Stimulated activated CD8-positive, alpha-beta memory T cell treated with anti-CD3 and anti-CD28 coated beads, Interleukin-4, amount 100 ng/mL, for 4 hours (primary cell): ENCODE data around the gene SPON1.
"Not testable (repeated sequence)": the region's sequence is repeated elsewhere in the genome, so short reads cannot be mapped to it uniquely, and the experiment has no call there.

Experiments used
- DNase-seq, 2 donors: peaks; one replicate each; pipeline ENCODE4 v3.0.0-alpha.2; 2020; ENCODE audit warnings: low read depth in 2 of 2, low spot score in 1 of 2

Gene SPON1

GRCh38 chr11:14029971-14030920 lies 67.7 kb downstream of the SPON1 start:
- no peak for DNase-seq

- not testable (repeated sequence) for DNase-seq
Measured at GRCh38 chr11:14035526-14035925, 73.0 kb downstream of the SPON1 start.

GRCh38 chr11:14036469-14036868 lies 73.9 kb downstream of the SPON1 start:
- no peak for DNase-seq

- no peak for DNase-seq
Measured at GRCh38 chr11:14041040-14041439, 78.5 kb downstream of the SPON1 start.

GRCh38 chr11:14041565-14041964 lies 79.0 kb downstream of the SPON1 start:
- no peak for DNase-seq

- no peak for DNase-seq
Measured at GRCh38 chr11:14042686-14043465, 80.4 kb downstream of the SPON1 start.

GRCh38 chr11:14044916-14045315 lies 82.4 kb downstream of the SPON1 start:
- DNase-seq: no peak

- no peak for DNase-seq
Measured at GRCh38 chr11:14045417-14045816, 82.9 kb downstream of the SPON1 start.

- DNase-seq: no peak
Measured at GRCh38 chr11:14052198-14052597, 89.7 kb downstream of the SPON1 start.

- no peak for DNase-seq
Measured at GRCh38 chr11:14054116-14055107, 91.9 kb downstream of the SPON1 start.

- no peak for DNase-seq
Measured at GRCh38 chr11:14055936-14056335, 93.4 kb downstream of the SPON1 start.

- DNase-seq: no peak
Measured at GRCh38 chr11:14058061-14058460, 95.5 kb downstream of the SPON1 start.

- DNase-seq: no peak
Measured at GRCh38 chr11:14059491-14059890, 97.0 kb downstream of the SPON1 start.

- DNase-seq: no peak
Measured at GRCh38 chr11:14061721-14062120, 99.2 kb downstream of the SPON1 start.

- DNase-seq: no peak
Measured at GRCh38 chr11:14065141-14065540, 102.6 kb downstream of the SPON1 start.

- no peak for DNase-seq
Measured at GRCh38 chr11:14065681-14066080, 103.2 kb downstream of the SPON1 start.

GRCh38 chr11:14067686-14068085 lies 105.2 kb downstream of the SPON1 start:
- DNase-seq: no peak

- no peak for DNase-seq
Measured at GRCh38 chr11:14070896-14071295, 108.4 kb downstream of the SPON1 start.

GRCh38 chr11:14073849-14074476 lies 111.4 kb downstream of the SPON1 start:
- no peak for DNase-seq
